HEK293 (cell line): Measurements from ENCODE around the gene CHPT1.

ENCODE experiments used
- CTCF ChIA-PET: fragments of 350-600 bp; formaldehyde crosslinking; extraction: SDS; loops from one replicate; lab custom pipeline; 2021; ENCODE audit warnings: antibody characterized with exemption; lab: Yijun Ruan, JAX
- POLR2A ChIA-PET: fragments of 300-600 bp; formaldehyde crosslinking; extraction: SDS; loops from one replicate; lab custom pipeline; 2020; ENCODE audit warnings: antibody characterized with exemption, inconsistent platforms; lab: Yijun Ruan, JAX
- H3K27ac ChIP-seq: fragments of 200-500 bp; sonication (Bioruptor generic); 2 replicates; pipeline ENCODE4 v1.5.1; 2014; ENCODE audit warnings: low read depth, low read length, control low read depth, inconsistent platforms; ENCODE audit errors: extremely low read depth
- H3K36me3 ChIP-seq, 2 experiments: fragments of 200-500 bp in 1 of 2; sonication (Bioruptor generic) in 1 of 2; 1 replicate in 1 of 2; 2 replicates in 1 of 2; pipeline ENCODE4 v1.5.1; 2014 to 2017; ENCODE audit warnings: inconsistent platforms in 2 of 2, low read length in 2 of 2; ENCODE audit not compliant: control insufficient read depth in 2 of 2, insufficient read depth in 1 of 2
- H3K4me1 ChIP-seq: fragments of 200-500 bp; sonication (Bioruptor generic); 2 replicates; pipeline ENCODE4 v1.5.1; 2014; ENCODE audit warnings: mild to moderate bottlenecking, low read length, inconsistent platforms; ENCODE audit not compliant: control insufficient read depth, insufficient read depth
- H3K4me3 ChIP-seq: 2 replicates; pipeline ENCODE4 v1.5.1; 2011; ENCODE audit warnings: low read depth, mild to moderate bottlenecking, control low read depth, low read length, moderate library complexity
- H3K9me3 ChIP-seq: fragments of 200-500 bp; sonication (Bioruptor generic); 2 replicates; pipeline ENCODE4 v1.5.1; 2014; ENCODE audit warnings: low read depth, low read length, inconsistent platforms; ENCODE audit not compliant: control insufficient read depth, insufficient read depth
- CTCF ChIP-seq: fragments of 450-650 bp; formaldehyde crosslinking; IDR thresholded peaks from 2 replicates; pipeline ENCODE4 v1.5.1; 2016; ENCODE audit warnings: missing biosample characterization, missing genetic modification characterization
- EGR2 ChIP-seq: fragments of 450-650 bp; formaldehyde crosslinking; IDR thresholded peaks from 2 replicates; pipeline ENCODE4 v1.5.1; 2016; ENCODE audit warnings: low read depth, missing biosample characterization, missing genetic modification characterization
- KLF1 ChIP-seq: fragments of 450-650 bp; formaldehyde crosslinking; IDR thresholded peaks from 2 replicates; pipeline ENCODE4 v1.5.1; 2016; ENCODE audit warnings: missing biosample characterization, missing genetic modification characterization
- PRDM1 ChIP-seq: fragments of 450-650 bp; formaldehyde crosslinking; IDR thresholded peaks from 2 replicates; pipeline ENCODE4; 2016; ENCODE audit warnings: missing biosample characterization, missing genetic modification characterization
- WT1 ChIP-seq: fragments of 450-650 bp; formaldehyde crosslinking; IDR thresholded peaks from 2 replicates; pipeline ENCODE4 v1.5.1; 2016; ENCODE audit warnings: missing biosample characterization, missing genetic modification characterization
- ZFHX2 ChIP-seq: fragments of 450-650 bp; formaldehyde crosslinking; conservative IDR thresholded peaks from 2 replicates; pipeline ENCODE4 v1.5.1; 2016; ENCODE audit warnings: missing biosample characterization, missing genetic modification characterization
- ZNF132 ChIP-seq: fragments of 450-650 bp; formaldehyde crosslinking; IDR thresholded peaks from 2 replicates; pipeline ENCODE4 v1.5.1; 2017; ENCODE audit warnings: missing biosample characterization, missing genetic modification characterization, borderline replicate concordance
- ZNF16 ChIP-seq: fragments of 450-650 bp; formaldehyde crosslinking; IDR thresholded peaks from 2 replicates; pipeline ENCODE4 v1.5.1; 2016; ENCODE audit warnings: low read depth, missing biosample characterization, missing genetic modification characterization
- ZNF169 ChIP-seq: fragments of 450-650 bp; formaldehyde crosslinking; IDR thresholded peaks from 2 replicates; pipeline ENCODE4 v1.5.1; 2016; ENCODE audit warnings: missing biosample characterization, missing genetic modification characterization
- ZNF175 ChIP-seq: fragments of 450-650 bp; formaldehyde crosslinking; IDR thresholded peaks from 2 replicates; pipeline ENCODE4 v1.5.1; 2016; ENCODE audit warnings: missing biosample characterization, missing genetic modification characterization
- ZNF184 ChIP-seq: fragments of 450-650 bp; IDR thresholded peaks from 2 replicates; pipeline ENCODE4 v1.5.1; 2018; ENCODE audit warnings: missing biosample characterization, mild to moderate bottlenecking, missing genetic modification characterization
- ZNF302 ChIP-seq: fragments of 450-650 bp; formaldehyde crosslinking; IDR thresholded peaks from 2 replicates; pipeline ENCODE4 v1.5.1; 2016; ENCODE audit warnings: missing biosample characterization, missing genetic modification characterization, low read depth
- ZNF48 ChIP-seq: fragments of 450-650 bp; formaldehyde crosslinking; IDR thresholded peaks from 2 replicates; pipeline ENCODE4 v1.5.1; 2016; ENCODE audit warnings: missing biosample characterization, missing genetic modification characterization
- ZNF560 ChIP-seq: fragments of 450-650 bp; formaldehyde crosslinking; IDR thresholded peaks from 2 replicates; pipeline ENCODE4 v1.5.1; 2017; ENCODE audit warnings: missing biosample characterization, missing genetic modification characterization, borderline replicate concordance
- ZNF600 ChIP-seq: fragments of 450-650 bp; formaldehyde crosslinking; IDR thresholded peaks from 2 replicates; pipeline ENCODE4 v1.5.1; 2016; ENCODE audit warnings: missing biosample characterization, missing genetic modification characterization
- ZNF610 ChIP-seq: fragments of 450-650 bp; formaldehyde crosslinking; IDR thresholded peaks from 2 replicates; pipeline ENCODE4 v1.5.1; 2016; ENCODE audit warnings: missing biosample characterization, missing genetic modification characterization, borderline replicate concordance
- ZNF621 ChIP-seq: fragments of 450-650 bp; formaldehyde crosslinking; IDR thresholded peaks from 2 replicates; pipeline ENCODE4 v1.5.1; 2017; ENCODE audit warnings: missing biosample characterization, missing genetic modification characterization
- ZNF701 ChIP-seq: fragments of 450-650 bp; formaldehyde crosslinking; IDR thresholded peaks from 2 replicates; pipeline ENCODE4 v1.5.1; 2016; ENCODE audit warnings: missing biosample characterization, missing genetic modification characterization
- ZNF777 ChIP-seq: fragments of 450-650 bp; formaldehyde crosslinking; IDR thresholded peaks from 2 replicates; pipeline ENCODE4 v1.5.1; 2017; ENCODE audit warnings: missing biosample characterization, missing genetic modification characterization, borderline replicate concordance
- ZNF785 ChIP-seq: fragments of 450-650 bp; formaldehyde crosslinking; IDR thresholded peaks from 2 replicates; pipeline ENCODE4 v1.5.1; 2016; ENCODE audit warnings: missing biosample characterization, missing genetic modification characterization
- ZXDB ChIP-seq: fragments of 450-650 bp; formaldehyde crosslinking; IDR thresholded peaks from 2 replicates; pipeline ENCODE4 v1.5.1; 2016; ENCODE audit warnings: missing biosample characterization, missing genetic modification characterization
- TF ChIP-seq, protein P1 (sequence below): fragments of 450-650 bp; formaldehyde crosslinking; IDR thresholded peaks from 2 replicates; pipeline ENCODE4 v1.5.1; 2016; ENCODE audit warnings: missing biosample characterization, missing genetic modification characterization
- TF ChIP-seq, protein P2 (sequence below): fragments of 450-650 bp; formaldehyde crosslinking; IDR thresholded peaks from 2 replicates; pipeline ENCODE4 v1.5.1; 2016; ENCODE audit warnings: missing biosample characterization, missing genetic modification characterization
- TF ChIP-seq, protein P3 (sequence below): fragments of 450-650 bp; formaldehyde crosslinking; IDR thresholded peaks from 2 replicates; pipeline ENCODE4 v1.5.1; 2017; ENCODE audit warnings: missing biosample characterization, missing genetic modification characterization

Gene CHPT1

GRCh38 chr12:101706403-101706802 is 9.0 kb downstream of the CHPT1 start:
- H3K27ac ChIP-seq = no peak overlapping the region
- CTCF ChIA-PET = interaction anchor here (0.7 to 1.0 kb wide), 2 partner anchors 52 to 135 kb away, joined by 3 to 4 read pairs; no protein-coding TSS in a partner anchor
- TF ChIP-seq ZNF184 (no peak), ZNF560 (tag by site-specific recombination) (no peak), ZNF302 (tag by site-specific recombination) (no peak), ZNF175 (tag by site-specific recombination) (no peak), CTCF (tag by site-specific recombination) (no peak), KLF1 (tag by site-specific recombination) (no peak), ZNF621 (tag by site-specific recombination) (no peak)
- H3K4me3 ChIP-seq = no peak overlapping the region
- H3K9me3 ChIP-seq = no peaks in the 10 kb centered on the region
- no peaks in the 10 kb centered on the region for H3K36me3 ChIP-seq
- POLR2A ChIA-PET = no interaction called here
- H3K4me1 ChIP-seq = peaks cover 15% of the 10 kb centered on the region

- Histone ChIP-seq H3K4me1 (peaks cover 11% of the 10 kb centered on the region), H3K9me3 (no peaks in the 10 kb centered on the region), H3K27ac (no peak overlapping the region), H3K4me3 (no peak overlapping the region), H3K36me3 (no peaks in the 10 kb centered on the region)
- no peak for TF ChIP-seq ZNF132 (tag by site-specific recombination)
- no peak for TF ChIP-seq ZNF16 (tag by site-specific recombination)
- no peak for TF ChIP-seq ZNF48 (tag by site-specific recombination)
- no peak for TF ChIP-seq ZNF777
- no peak for TF ChIP-seq WT1 (tag by site-specific recombination)
- peak; percentile 58 for TF ChIP-seq ZNF600 (tag by site-specific recombination)
- TF ChIP-seq PRDM1 (tag by site-specific recombination) = peak; percentile 13; the same call in 1 of the 2 replicates
- TF ChIP-seq ZNF169 (tag by site-specific recombination) = no peak
- no peak for TF ChIP-seq ZNF701 (tag by site-specific recombination)
- peak; percentile 32; the same call in 1 of the 2 replicates for TF ChIP-seq KLF1 (tag by site-specific recombination)
- TF ChIP-seq, protein P1, sequence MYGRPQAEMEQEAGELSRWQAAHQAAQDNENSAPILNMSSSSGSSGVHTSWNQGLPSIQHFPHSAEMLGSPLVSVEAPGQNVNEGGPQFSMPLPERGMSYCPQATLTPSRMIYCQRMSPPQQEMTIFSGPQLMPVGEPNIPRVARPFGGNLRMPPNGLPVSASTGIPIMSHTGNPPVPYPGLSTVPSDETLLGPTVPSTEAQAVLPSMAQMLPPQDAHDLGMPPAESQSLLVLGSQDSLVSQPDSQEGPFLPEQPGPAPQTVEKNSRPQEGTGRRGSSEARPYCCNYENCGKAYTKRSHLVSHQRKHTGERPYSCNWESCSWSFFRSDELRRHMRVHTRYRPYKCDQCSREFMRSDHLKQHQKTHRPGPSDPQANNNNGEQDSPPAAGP = peak; percentile 69
- TF ChIP-seq, protein P2, sequence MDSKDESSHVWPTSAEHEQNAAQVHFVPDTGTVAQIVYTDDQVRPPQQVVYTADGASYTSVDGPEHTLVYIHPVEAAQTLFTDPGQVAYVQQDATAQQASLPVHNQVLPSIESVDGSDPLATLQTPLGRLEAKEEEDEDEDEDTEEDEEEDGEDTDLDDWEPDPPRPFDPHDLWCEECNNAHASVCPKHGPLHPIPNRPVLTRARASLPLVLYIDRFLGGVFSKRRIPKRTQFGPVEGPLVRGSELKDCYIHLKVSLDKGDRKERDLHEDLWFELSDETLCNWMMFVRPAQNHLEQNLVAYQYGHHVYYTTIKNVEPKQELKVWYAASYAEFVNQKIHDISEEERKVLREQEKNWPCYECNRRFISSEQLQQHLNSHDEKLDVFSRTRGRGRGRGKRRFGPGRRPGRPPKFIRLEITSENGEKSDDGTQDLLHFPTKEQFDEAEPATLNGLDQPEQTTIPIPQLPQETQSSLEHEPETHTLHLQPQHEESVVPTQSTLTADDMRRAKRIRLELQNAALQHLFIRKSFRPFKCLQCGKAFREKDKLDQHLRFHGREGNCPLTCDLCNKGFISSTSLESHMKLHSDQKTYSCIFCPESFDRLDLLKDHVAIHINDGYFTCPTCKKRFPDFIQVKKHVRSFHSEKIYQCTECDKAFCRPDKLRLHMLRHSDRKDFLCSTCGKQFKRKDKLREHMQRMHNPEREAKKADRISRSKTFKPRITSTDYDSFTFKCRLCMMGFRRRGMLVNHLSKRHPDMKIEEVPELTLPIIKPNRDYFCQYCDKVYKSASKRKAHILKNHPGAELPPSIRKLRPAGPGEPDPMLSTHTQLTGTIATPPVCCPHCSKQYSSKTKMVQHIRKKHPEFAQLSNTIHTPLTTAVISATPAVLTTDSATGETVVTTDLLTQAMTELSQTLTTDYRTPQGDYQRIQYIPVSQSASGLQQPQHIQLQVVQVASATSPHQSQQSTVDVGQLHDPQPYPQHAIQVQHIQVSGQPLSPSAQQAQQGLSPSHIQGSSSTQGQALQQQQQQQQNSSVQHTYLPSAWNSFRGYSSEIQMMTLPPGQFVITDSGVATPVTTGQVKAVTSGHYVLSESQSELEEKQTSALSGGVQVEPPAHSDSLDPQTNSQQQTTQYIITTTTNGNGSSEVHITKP (tag by site-specific recombination) = peak; percentile 37
- TF ChIP-seq EGR2 (tag by site-specific recombination) = peak; percentile 98
- TF ChIP-seq ZXDB (tag by site-specific recombination) = peak; percentile 31; the same call in 1 of the 2 replicates
- peak; percentile 94 for TF ChIP-seq ZFHX2 (tag by site-specific recombination)
- TF ChIP-seq, protein P3, sequence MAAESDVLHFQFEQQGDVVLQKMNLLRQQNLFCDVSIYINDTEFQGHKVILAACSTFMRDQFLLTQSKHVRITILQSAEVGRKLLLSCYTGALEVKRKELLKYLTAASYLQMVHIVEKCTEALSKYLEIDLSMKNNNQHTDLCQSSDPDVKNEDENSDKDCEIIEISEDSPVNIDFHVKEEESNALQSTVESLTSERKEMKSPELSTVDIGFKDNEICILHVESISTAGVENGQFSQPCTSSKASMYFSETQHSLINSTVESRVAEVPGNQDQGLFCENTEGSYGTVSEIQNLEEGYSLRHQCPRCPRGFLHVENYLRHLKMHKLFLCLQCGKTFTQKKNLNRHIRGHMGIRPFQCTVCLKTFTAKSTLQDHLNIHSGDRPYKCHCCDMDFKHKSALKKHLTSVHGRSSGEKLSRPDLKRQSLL = peak; percentile 68; the same call in 1 of the 2 replicates
- TF ChIP-seq ZNF610 (tag by site-specific recombination) = 0 out of 2 replicates have a peak, but pooled peaks have one; percentile 47
- TF ChIP-seq ZNF785 (tag by site-specific recombination) = no peak
- POLR2A ChIA-PET = interaction anchor here (0.8 kb wide), 1 partner anchor 9 kb away, joined by 3 read pairs; no protein-coding TSS in a partner anchor
- CTCF ChIA-PET = no interaction called here
Observed at GRCh38 chr12:101707131-101707782, 9.8 kb downstream of the CHPT1 start.
